ENCODE data around the gene MED22. TPM values are rescaled to one million over a fixed set of nuclear protein-coding genes. Genes with fewer than 3 reads are reported as not detected.

MED22 gene
- total and polyA plus RNA-seq, 4 donors: 11.4 to 32.0 (median 20.1) TPM

DNA sequence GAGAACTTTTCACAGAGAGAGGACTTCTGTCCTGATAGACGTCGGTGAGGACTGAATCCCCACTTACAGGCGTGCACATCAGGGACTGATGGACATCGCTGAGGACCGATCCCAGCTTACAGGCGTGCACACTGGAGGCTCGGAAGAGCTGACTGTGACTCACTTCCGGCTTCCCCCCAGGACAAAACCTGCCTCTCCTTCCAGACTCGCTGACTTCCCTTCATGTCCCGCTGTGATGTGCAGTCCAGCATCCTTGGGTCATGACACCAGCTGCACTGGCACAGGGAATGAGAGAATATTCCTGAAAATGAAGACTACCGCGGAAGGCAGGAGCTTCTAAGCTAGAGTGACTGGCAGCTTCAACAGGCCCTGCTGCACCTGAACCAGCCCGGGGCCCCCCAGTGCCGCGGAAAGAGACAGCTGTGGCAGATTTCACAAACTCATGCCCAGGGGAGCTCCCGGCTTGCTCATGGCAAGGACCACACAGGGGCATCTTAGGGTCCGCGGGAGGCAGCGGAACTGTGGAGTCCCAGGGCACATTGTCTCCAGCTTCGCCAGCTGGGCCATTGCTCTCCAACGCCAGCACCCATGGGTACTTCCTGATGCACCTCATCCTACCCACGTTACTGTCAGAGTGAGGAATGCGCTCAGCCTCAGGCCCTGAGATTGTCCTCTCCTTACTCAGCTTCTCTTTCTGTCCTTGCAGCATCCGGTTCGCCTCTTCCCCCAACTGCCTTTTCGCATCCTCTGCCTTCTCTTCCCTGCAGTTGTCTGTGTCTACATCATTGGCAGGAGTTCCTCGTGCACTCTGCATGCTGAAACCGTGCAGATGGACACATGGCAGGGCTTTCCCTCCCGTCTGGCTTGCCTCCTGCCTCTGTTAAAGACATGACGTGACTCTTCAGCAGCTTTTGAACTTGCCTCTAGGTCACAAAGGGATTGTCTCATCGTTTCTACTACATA is 41.4 kb downstream of the MED22 start:
- Histone ChIP-seq H3K9me3 (ENCODE audit: control insufficient read depth in 4 of 4, insufficient read depth in 3 of 4, low read length in 3 of 4) (peaks cover 0 to 2% (median 0%) of the 10 kb centered on the region in 4 donors), H3K27me3 (ENCODE audit: control insufficient read depth in 3 of 3, insufficient read depth in 3 of 3, low read length in 2 of 3) (peaks cover 0 to 2% (median 0%) of the 10 kb centered on the region in 3 donors), H3K4me3 (no peak overlapping the region), H3K27ac (ENCODE audit: low read depth in 1 of 2, low read length in 1 of 2) (no peak overlapping the region), H3K36me3 (ENCODE audit: control insufficient read depth in 4 of 4, insufficient read depth in 4 of 4, low read length in 4 of 4) (no peaks in the 10 kb centered on the region), H3K9ac (ENCODE audit: insufficient read depth in 1 of 2, low read length in 2 of 2) (no peak overlapping the region), H3K4me1 (ENCODE audit: control insufficient read depth in 5 of 5, insufficient read depth in 5 of 5, low read length in 5 of 5) (no peaks in the 10 kb centered on the region)
- no peak for ATAC-seq (ENCODE audit: insufficient read depth, low FRiP score)
- TF ChIP-seq, protein P1, sequence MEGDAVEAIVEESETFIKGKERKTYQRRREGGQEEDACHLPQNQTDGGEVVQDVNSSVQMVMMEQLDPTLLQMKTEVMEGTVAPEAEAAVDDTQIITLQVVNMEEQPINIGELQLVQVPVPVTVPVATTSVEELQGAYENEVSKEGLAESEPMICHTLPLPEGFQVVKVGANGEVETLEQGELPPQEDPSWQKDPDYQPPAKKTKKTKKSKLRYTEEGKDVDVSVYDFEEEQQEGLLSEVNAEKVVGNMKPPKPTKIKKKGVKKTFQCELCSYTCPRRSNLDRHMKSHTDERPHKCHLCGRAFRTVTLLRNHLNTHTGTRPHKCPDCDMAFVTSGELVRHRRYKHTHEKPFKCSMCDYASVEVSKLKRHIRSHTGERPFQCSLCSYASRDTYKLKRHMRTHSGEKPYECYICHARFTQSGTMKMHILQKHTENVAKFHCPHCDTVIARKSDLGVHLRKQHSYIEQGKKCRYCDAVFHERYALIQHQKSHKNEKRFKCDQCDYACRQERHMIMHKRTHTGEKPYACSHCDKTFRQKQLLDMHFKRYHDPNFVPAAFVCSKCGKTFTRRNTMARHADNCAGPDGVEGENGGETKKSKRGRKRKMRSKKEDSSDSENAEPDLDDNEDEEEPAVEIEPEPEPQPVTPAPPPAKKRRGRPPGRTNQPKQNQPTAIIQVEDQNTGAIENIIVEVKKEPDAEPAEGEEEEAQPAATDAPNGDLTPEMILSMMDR (IDR thresholded peaks at IDR 0.05; ENCODE audit: control extremely low read depth, extremely low read depth): no peak
- DNase-seq: peak in 1 of 3 donors; percentile 11
- WGBS, 2 donors: 76 to 78% methylated on average over 30 to 31 of the region's 31 CpGs

DNA sequence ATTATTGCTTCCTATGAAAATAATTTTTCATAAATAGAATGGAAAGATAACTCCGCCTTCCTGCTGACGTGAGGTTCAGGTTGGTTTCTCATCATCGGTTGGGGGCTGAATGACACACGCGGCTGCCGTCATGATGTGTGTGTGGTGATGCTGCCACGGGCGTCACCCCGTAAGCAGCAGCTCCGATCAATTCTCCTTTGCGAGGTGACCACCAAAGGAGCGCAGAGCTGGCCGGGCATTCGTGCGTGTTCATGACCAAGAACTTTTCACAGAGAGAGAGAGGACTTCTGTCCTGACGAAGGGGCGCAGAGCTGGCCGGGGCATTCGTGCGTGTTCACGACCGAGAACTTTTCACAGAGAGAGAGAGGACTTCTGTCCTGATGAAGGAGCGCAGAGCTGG is 42.2 kb downstream of the MED22 start:
- TF ChIP-seq, protein P1 (IDR thresholded peaks at IDR 0.05; ENCODE audit: control extremely low read depth, extremely low read depth): no peak

DNA sequence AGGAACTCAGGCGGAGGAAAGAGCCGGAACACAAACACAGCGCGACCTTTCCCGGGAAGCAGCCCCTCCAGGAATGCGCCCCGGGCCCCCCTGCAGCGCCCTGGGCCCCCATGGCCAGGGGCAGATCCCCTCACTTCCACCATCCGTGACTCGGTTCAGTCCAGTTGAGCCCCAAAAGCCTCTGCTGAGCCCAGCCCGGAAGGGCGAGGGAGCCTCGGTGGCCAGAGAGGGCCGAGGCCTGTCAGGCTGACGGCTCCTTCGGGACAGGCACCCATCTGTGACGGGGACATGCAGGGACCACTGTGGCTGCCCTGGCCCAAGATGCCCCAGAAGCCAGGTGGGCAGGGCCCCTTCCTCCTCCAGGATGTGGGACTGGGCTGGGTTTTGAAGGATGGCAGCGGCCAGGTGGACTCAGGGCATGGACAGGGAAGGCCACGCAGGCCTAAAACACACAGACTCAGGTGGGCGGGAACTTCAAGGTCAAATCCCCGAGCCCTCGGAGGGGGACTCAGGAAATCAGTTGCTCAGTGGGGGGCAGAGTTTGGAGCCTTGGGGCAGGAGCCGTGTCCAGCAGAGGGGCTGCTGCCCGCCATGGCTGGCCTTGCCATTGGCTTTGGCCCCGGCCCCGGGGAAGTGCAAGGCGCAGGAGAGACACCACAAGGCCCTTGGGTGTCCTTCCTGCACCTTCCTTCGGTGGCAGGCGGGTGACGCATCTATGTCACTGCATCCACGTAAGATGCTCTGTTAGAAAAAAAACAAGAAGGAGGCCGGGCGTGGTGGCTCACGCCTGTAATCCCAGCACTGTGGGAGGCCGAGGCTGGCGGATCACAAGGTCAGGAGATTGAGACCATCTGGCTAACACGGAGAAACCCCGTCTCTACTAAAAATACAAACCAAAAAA is 43.2 kb downstream of the MED22 start:
- no peak overlapping the region for H3K9ac ChIP-seq (ENCODE audit: insufficient read depth in 1 of 2, low read length in 2 of 2)

More for the DNA sequence above, 42.2 kb downstream of the MED22 start:
- no peaks in the 10 kb centered on the region for H3K36me3 ChIP-seq (ENCODE audit: control insufficient read depth in 4 of 4, insufficient read depth in 4 of 4, low read length in 4 of 4)
- peaks cover 0 to 2% (median 0%) of the 10 kb centered on the region in 4 donors for H3K9me3 ChIP-seq (ENCODE audit: control insufficient read depth in 4 of 4, insufficient read depth in 3 of 4, low read length in 3 of 4)
- no peaks in the 10 kb centered on the region for H3K4me1 ChIP-seq (ENCODE audit: control insufficient read depth in 5 of 5, insufficient read depth in 5 of 5, low read length in 5 of 5)
- peaks cover 0 to 2% (median 0%) of the 10 kb centered on the region in 3 donors for H3K27me3 ChIP-seq (ENCODE audit: control insufficient read depth in 3 of 3, insufficient read depth in 3 of 3, low read length in 2 of 3)
- H3K4me3 ChIP-seq: no peak overlapping the region
- no peak for DNase-seq
- no peak overlapping the region for H3K27ac ChIP-seq (ENCODE audit: low read depth in 1 of 2, low read length in 1 of 2)
- ATAC-seq (ENCODE audit: insufficient read depth, low FRiP score): no peak
- no peak overlapping the region for H3K9ac ChIP-seq (ENCODE audit: insufficient read depth in 1 of 2, low read length in 2 of 2)
- WGBS, 2 donors: 77 to 88% methylated on average over 19 to 23 of the region's 23 CpGs

More for the DNA sequence above, 43.2 kb downstream of the MED22 start:
- Histone ChIP-seq H3K4me1 (ENCODE audit: control insufficient read depth in 5 of 5, insufficient read depth in 5 of 5, low read length in 5 of 5) (peaks cover 0 to 2% (median 0%) of the 10 kb centered on the region in 5 donors), H3K27ac (ENCODE audit: low read depth in 1 of 2, low read length in 1 of 2) (no peak overlapping the region), H3K27me3 (ENCODE audit: control insufficient read depth in 3 of 3, insufficient read depth in 3 of 3, low read length in 2 of 3) (peaks cover 0 to 2% (median 0%) of the 10 kb centered on the region in 3 donors), H3K4me3 (no peak overlapping the region), H3K36me3 (ENCODE audit: control insufficient read depth in 4 of 4, insufficient read depth in 4 of 4, low read length in 4 of 4) (no peaks in the 10 kb centered on the region), H3K9me3 (ENCODE audit: control insufficient read depth in 4 of 4, insufficient read depth in 3 of 4, low read length in 3 of 4) (no peaks in the 10 kb centered on the region)
- ATAC-seq (ENCODE audit: insufficient read depth, low FRiP score) (no peak), DNase-seq (no peak)
- WGBS, 2 donors: 85 to 92% methylated on average over 38 of the region's 38 CpGs
- TF ChIP-seq, protein P1 (IDR thresholded peaks at IDR 0.05; ENCODE audit: control extremely low read depth, extremely low read depth): no peak
